HepG2 (cell line): Measurements from ENCODE around the gene SYNM. TPM values are rescaled to one million over a fixed set of nuclear protein-coding genes. Genes with fewer than 3 reads are reported as not detected.

Experiments
- ADNP ChIP-seq: sonication (generic); formaldehyde crosslinking; IDR thresholded peaks from 2 replicates; pipeline ENCODE4 v1.4.0; 2020; ENCODE audit warnings: missing genetic modification reagents
- BHLHE40 ChIP-seq: IDR thresholded peaks from 2 replicates; pipeline ENCODE4 v1.6.1; 2011; ENCODE audit warnings: low read length, improper control_type of control experiment
- CHCHD3 ChIP-seq: sonication (generic); formaldehyde crosslinking; IDR thresholded peaks from 2 replicates; pipeline ENCODE4 v1.8.0; 2022; ENCODE audit warnings: mild to moderate bottlenecking, missing genetic modification reagents, moderate library complexity
- PCBP1 ChIP-seq: fragments of 200-400 bp; formaldehyde crosslinking; IDR thresholded peaks from 2 replicates; pipeline ENCODE4 v1.6.1; 2017; ENCODE audit warnings: mild to moderate bottlenecking, low read depth, low read length, borderline replicate concordance
- RBM22 ChIP-seq: fragments of 200-400 bp; formaldehyde crosslinking; optimal IDR thresholded peaks from 2 replicates; pipeline ENCODE3; 2017; ENCODE audit warnings: mild to moderate bottlenecking, low read length, moderate library complexity
- RFX5 ChIP-seq: IDR thresholded peaks from 2 replicates; pipeline ENCODE4 v1.6.1; 2011; ENCODE audit warnings: low read depth, low read length, improper control_type of control experiment
- YY1 ChIP-seq: IDR thresholded peaks from 2 replicates; pipeline ENCODE4 v1.6.1; 2011; ENCODE audit warnings: low read length, low read depth, moderate library complexity, mild to moderate bottlenecking; ENCODE audit not compliant: insufficient read depth, insufficient replicate concordance
- ZFP36L2 ChIP-seq: sonication (generic); formaldehyde crosslinking; IDR thresholded peaks from 2 replicates; pipeline ENCODE4 v1.4.0; 2020; ENCODE audit warnings: missing genetic modification reagents
- ZNF205 ChIP-seq: IDR thresholded peaks from 2 replicates; pipeline ENCODE4 v1.6.1; 2018; ENCODE audit warnings: missing biosample characterization, missing genetic modification reagents
- ZNF720 ChIP-seq: sonication (generic); formaldehyde crosslinking; IDR thresholded peaks from 2 replicates; pipeline ENCODE4 v1.4.0; 2020; ENCODE audit warnings: missing genetic modification reagents
- polyA plus RNA-seq, 8 experiments: library from polyadenylated mRNA; depleted of rRNA in 3 of 8; stranded (reverse) in 7 of 8; unstranded in 1 of 8; fragments of >200 nt; fragmentation: Illumina TruSeq in 4 of 8; extraction: Trizol in 4 of 8; gene quantifications; 2 replicates each; pipeline versions ENCODE4 v1.2.1 to v1.2.3, GENCODE V29; 2011 to 2016; ENCODE audit warnings: low read depth in 4 of 8, missing spikeins in 1 of 8, mixed read lengths in 1 of 8; ENCODE audit not compliant: insufficient read depth in 1 of 8
- total RNA-seq, 5 experiments: library from RNA; depleted of rRNA; stranded (reverse); fragments of >200 nt; fragmentation: Illumina TruSeq; extraction: Trizol; gene quantifications; 2 replicates each; pipeline ENCODE4 v1.2.3, GENCODE V29; 2016; ENCODE audit warnings: low read depth in 1 of 5
- TF ChIP-seq, protein P1 (sequence below): sonication (generic); formaldehyde crosslinking; IDR thresholded peaks from 2 replicates; pipeline ENCODE4; 2020; ENCODE audit warnings: missing genetic modification reagents, mild to moderate bottlenecking, borderline replicate concordance
- TF ChIP-seq, protein P2 (sequence below): sonication (generic); formaldehyde crosslinking; IDR thresholded peaks from 2 replicates; pipeline ENCODE4 v1.4.0; 2020; ENCODE audit warnings: mild to moderate bottlenecking, missing genetic modification reagents
- TF ChIP-seq, protein P3 (sequence below): IDR thresholded peaks from 2 replicates; pipeline ENCODE4 v1.6.1; 2012; ENCODE audit warnings: low read depth, low read length, improper control_type of control experiment
- TF ChIP-seq, protein P4 (sequence below): sonication (generic); formaldehyde crosslinking; IDR thresholded peaks from 2 replicates; pipeline ENCODE4 v1.5.1; 2020; ENCODE audit warnings: missing genetic modification reagents, mild to moderate bottlenecking, borderline replicate concordance

SYNM gene
- total and polyA plus RNA-seq, 2 of the 13 experiments (the other 11 are each of a cell fraction or from before 2014, with no cell fraction given): 1.1 to 3.7 TPM

DNA sequence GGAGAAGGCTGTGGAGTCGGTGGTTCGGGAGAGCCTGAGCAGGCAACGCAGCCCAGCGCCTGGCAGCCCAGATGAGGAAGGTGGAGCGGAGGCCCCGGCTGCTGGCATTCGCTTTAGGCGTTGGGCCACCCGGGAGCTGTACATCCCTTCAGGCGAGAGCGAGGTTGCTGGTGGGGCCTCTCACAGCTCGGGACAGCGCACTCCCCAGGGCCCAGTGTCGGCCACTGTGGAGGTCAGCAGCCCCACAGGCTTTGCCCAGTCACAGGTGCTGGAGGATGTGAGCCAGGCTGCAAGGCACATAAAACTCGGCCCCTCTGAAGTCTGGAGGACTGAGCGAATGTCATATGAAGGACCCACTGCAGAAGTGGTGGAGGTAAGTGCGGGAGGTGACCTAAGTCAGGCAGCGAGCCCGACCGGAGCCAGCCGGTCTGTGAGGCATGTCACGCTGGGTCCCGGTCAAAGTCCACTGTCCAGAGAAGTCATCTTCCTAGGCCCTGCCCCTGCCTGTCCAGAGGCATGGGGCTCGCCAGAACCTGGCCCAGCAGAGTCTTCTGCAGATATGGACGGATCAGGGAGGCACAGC lies 26.7 kb downstream of the SYNM start (continued):
- TF ChIP-seq BHLHE40 (peak; percentile 29; the same call in 1 of the 2 replicates), ZFP36L2 (CRISPR knock-in tag) (no peak), RFX5 (no peak), CHCHD3 (CRISPR knock-in tag) (no peak), ZNF205 (no peak), ZNF720 (CRISPR knock-in tag) (no peak), PCBP1 (no peak), RBM22 (no peak), ADNP (CRISPR knock-in tag) (peak; percentile 48; the same call in 1 of the 2 replicates), YY1 (peak; percentile 32)
- TF ChIP-seq, protein P1, sequence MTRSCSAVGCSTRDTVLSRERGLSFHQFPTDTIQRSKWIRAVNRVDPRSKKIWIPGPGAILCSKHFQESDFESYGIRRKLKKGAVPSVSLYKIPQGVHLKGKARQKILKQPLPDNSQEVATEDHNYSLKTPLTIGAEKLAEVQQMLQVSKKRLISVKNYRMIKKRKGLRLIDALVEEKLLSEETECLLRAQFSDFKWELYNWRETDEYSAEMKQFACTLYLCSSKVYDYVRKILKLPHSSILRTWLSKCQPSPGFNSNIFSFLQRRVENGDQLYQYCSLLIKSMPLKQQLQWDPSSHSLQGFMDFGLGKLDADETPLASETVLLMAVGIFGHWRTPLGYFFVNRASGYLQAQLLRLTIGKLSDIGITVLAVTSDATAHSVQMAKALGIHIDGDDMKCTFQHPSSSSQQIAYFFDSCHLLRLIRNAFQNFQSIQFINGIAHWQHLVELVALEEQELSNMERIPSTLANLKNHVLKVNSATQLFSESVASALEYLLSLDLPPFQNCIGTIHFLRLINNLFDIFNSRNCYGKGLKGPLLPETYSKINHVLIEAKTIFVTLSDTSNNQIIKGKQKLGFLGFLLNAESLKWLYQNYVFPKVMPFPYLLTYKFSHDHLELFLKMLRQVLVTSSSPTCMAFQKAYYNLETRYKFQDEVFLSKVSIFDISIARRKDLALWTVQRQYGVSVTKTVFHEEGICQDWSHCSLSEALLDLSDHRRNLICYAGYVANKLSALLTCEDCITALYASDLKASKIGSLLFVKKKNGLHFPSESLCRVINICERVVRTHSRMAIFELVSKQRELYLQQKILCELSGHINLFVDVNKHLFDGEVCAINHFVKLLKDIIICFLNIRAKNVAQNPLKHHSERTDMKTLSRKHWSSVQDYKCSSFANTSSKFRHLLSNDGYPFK (CRISPR knock-in tag): 0 out of 2 replicates have a peak, but pooled peaks have one; percentile 12
- TF ChIP-seq, protein P2, sequence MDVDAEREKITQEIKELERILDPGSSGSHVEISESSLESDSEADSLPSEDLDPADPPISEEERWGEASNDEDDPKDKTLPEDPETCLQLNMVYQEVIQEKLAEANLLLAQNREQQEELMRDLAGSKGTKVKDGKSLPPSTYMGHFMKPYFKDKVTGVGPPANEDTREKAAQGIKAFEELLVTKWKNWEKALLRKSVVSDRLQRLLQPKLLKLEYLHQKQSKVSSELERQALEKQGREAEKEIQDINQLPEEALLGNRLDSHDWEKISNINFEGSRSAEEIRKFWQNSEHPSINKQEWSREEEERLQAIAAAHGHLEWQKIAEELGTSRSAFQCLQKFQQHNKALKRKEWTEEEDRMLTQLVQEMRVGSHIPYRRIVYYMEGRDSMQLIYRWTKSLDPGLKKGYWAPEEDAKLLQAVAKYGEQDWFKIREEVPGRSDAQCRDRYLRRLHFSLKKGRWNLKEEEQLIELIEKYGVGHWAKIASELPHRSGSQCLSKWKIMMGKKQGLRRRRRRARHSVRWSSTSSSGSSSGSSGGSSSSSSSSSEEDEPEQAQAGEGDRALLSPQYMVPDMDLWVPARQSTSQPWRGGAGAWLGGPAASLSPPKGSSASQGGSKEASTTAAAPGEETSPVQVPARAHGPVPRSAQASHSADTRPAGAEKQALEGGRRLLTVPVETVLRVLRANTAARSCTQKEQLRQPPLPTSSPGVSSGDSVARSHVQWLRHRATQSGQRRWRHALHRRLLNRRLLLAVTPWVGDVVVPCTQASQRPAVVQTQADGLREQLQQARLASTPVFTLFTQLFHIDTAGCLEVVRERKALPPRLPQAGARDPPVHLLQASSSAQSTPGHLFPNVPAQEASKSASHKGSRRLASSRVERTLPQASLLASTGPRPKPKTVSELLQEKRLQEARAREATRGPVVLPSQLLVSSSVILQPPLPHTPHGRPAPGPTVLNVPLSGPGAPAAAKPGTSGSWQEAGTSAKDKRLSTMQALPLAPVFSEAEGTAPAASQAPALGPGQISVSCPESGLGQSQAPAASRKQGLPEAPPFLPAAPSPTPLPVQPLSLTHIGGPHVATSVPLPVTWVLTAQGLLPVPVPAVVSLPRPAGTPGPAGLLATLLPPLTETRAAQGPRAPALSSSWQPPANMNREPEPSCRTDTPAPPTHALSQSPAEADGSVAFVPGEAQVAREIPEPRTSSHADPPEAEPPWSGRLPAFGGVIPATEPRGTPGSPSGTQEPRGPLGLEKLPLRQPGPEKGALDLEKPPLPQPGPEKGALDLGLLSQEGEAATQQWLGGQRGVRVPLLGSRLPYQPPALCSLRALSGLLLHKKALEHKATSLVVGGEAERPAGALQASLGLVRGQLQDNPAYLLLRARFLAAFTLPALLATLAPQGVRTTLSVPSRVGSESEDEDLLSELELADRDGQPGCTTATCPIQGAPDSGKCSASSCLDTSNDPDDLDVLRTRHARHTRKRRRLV: no peak
- TF ChIP-seq, protein P3, sequence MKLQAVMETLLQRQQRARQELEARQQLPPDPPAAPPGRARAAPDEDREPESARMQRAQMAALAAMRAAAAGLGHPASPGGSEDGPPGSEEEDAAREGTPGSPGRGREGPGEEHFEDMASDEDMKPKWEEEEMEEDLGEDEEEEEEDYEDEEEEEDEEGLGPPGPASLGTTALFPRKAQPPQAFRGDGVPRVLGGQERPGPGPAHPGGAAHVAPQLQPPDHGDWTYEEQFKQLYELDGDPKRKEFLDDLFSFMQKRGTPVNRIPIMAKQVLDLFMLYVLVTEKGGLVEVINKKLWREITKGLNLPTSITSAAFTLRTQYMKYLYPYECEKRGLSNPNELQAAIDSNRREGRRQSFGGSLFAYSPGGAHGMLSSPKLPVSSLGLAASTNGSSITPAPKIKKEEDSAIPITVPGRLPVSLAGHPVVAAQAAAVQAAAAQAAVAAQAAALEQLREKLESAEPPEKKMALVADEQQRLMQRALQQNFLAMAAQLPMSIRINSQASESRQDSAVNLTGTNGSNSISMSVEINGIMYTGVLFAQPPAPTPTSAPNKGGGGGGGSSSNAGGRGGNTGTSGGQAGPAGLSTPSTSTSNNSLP: no peak
- TF ChIP-seq, protein P4, sequence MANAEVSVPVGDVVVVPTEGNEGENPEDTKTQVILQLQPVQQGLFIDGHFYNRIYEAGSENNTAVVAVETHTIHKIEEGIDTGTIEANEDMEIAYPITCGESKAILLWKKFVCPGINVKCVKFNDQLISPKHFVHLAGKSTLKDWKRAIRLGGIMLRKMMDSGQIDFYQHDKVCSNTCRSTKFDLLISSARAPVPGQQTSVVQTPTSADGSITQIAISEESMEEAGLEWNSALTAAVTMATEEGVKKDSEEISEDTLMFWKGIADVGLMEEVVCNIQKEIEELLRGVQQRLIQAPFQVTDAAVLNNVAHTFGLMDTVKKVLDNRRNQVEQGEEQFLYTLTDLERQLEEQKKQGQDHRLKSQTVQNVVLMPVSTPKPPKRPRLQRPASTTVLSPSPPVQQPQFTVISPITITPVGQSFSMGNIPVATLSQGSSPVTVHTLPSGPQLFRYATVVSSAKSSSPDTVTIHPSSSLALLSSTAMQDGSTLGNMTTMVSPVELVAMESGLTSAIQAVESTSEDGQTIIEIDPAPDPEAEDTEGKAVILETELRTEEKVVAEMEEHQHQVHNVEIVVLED (CRISPR knock-in tag): no peak
